ENCODE results near the gene DPT. TPM values are rescaled to one million over a fixed set of nuclear protein-coding genes. Genes with fewer than 3 reads are reported as not detected.

The DPT gene
- total and polyA plus RNA-seq, 2 donors from 2014 or later, result 2.6 to 4.8 TPM

GRCh38 chr1:168706391-168706992 is 22.5 kb downstream of the DPT start:
- no peak for FAIRE-seq
- no peaks in the 10 kb centered on the region for H3K36me3 ChIP-seq (ENCODE audit: control insufficient read depth in 2 of 3, insufficient read depth in 3 of 3, low read length in 3 of 3)
- DNase-seq, result no peak
- no peak for TF ChIP-seq CTCF (IDR thresholded peaks at IDR 0.05; ENCODE audit: borderline replicate concordance, extremely low read depth, insufficient read depth)
- H3K4me1 ChIP-seq (ENCODE audit: control insufficient read depth in 2 of 3, insufficient read depth in 2 of 3, low read depth in 1 of 3, low read length in 3 of 3), result no peaks in the 10 kb centered on the region
- intact Hi-C loops (cut with DNase I), result no loop called here
- no peaks in the 10 kb centered on the region for H3K27me3 ChIP-seq (ENCODE audit: control insufficient read depth, insufficient read depth, low read length)
- H3K27ac ChIP-seq (ENCODE audit: low read depth in 2 of 2, low read length in 2 of 2), result no peak overlapping the region
- no peaks in the 10 kb centered on the region for H3K9me3 ChIP-seq (ENCODE audit: control insufficient read depth in 2 of 3, insufficient read depth in 1 of 3, low read length in 3 of 3)
- no peak overlapping the region for H3K9ac ChIP-seq (ENCODE audit: low read length in 3 of 3)
- H3K4me3 ChIP-seq (ENCODE audit: low read length in 3 of 3), result no peak overlapping the region

GRCh38 chr1:168700575-168701268 is 28.3 kb downstream of the DPT start:
- Histone ChIP-seq H3K27ac (ENCODE audit: low read depth in 2 of 2, low read length in 2 of 2) (no peak overlapping the region), H3K36me3 (ENCODE audit: control insufficient read depth in 2 of 3, insufficient read depth in 3 of 3, low read length in 3 of 3) (no peaks in the 10 kb centered on the region), H3K27me3 (ENCODE audit: control insufficient read depth, insufficient read depth, low read length) (no peaks in the 10 kb centered on the region), H3K9ac (ENCODE audit: low read length in 3 of 3) (no peak overlapping the region), H3K4me3 (ENCODE audit: low read length in 3 of 3) (no peak overlapping the region), H3K4me1 (ENCODE audit: control insufficient read depth in 2 of 3, insufficient read depth in 2 of 3, low read depth in 1 of 3, low read length in 3 of 3) (peaks cover 0 to 8% (median 6%) of the 10 kb centered on the region in 3 donors), H3K9me3 (ENCODE audit: control insufficient read depth in 2 of 3, insufficient read depth in 1 of 3, low read length in 3 of 3) (no peaks in the 10 kb centered on the region)
- no peak for DNase-seq
- no peak for TF ChIP-seq CTCF (IDR thresholded peaks at IDR 0.05; ENCODE audit: borderline replicate concordance, extremely low read depth, insufficient read depth)
- no peak for FAIRE-seq
- intact Hi-C loops (cut with DNase I), result no loop called here

- no peak overlapping the region for H3K4me3 ChIP-seq (ENCODE audit: low read length in 3 of 3)
- H3K36me3 ChIP-seq (ENCODE audit: control insufficient read depth in 2 of 3, insufficient read depth in 3 of 3, low read length in 3 of 3), result no peaks in the 10 kb centered on the region
- no peaks in the 10 kb centered on the region for H3K27me3 ChIP-seq (ENCODE audit: control insufficient read depth, insufficient read depth, low read length)
- DNase-seq, result no peak
- no peak overlapping the region for H3K27ac ChIP-seq (ENCODE audit: low read depth in 2 of 2, low read length in 2 of 2)
- TF ChIP-seq CTCF (IDR thresholded peaks at IDR 0.05; ENCODE audit: borderline replicate concordance, extremely low read depth, insufficient read depth), result no peak
- intact Hi-C loops (cut with DNase I), result no loop called here
- no peak for FAIRE-seq
- peaks cover 0 to 8% (median 7%) of the 10 kb centered on the region in 3 donors for H3K4me1 ChIP-seq (ENCODE audit: control insufficient read depth in 2 of 3, insufficient read depth in 2 of 3, low read depth in 1 of 3, low read length in 3 of 3)
- no peaks in the 10 kb centered on the region for H3K9me3 ChIP-seq (ENCODE audit: control insufficient read depth in 2 of 3, insufficient read depth in 1 of 3, low read length in 3 of 3)
- no peak overlapping the region for H3K9ac ChIP-seq (ENCODE audit: low read length in 3 of 3)
Observed at GRCh38 chr1:168698453-168698852, 30.6 kb downstream of the DPT start.

Measured in kidney (tissue), 14 donors.